K562 (cell line): ENCODE data around the gene VWA7. TPM values are rescaled to one million over a fixed set of nuclear protein-coding genes. Genes with fewer than 3 reads are reported as not detected.

Experiments
- ARID2 ChIP-seq: fragments of 450-650 bp; IDR thresholded peaks from 2 replicates; pipeline ENCODE4 v1.6.1; 2017; ENCODE audit warnings: antibody characterized with exemption, mild to moderate bottlenecking
- BRCA1 ChIP-seq, 2 experiments: fragments of 450-650 bp in 1 of 2; sonication (generic) in 1 of 2; formaldehyde crosslinking in 1 of 2; IDR thresholded peaks; 2 replicates each; pipeline versions ENCODE4 v1.5.0 to v1.6.1; 2017 to 2020; ENCODE audit warnings: mild to moderate bottlenecking in 1 of 2, missing genetic modification reagents in 1 of 2
- DPF2 ChIP-seq: fragments of 450-650 bp; IDR thresholded peaks from 2 replicates; pipeline ENCODE4 v1.6.1; 2016
- GABPB2 ChIP-seq: fragments of 250-450 bp; sonication (Bioruptor Pico); conservative IDR thresholded peaks from 2 replicates; pipeline ENCODE4 v1.5.1; 2021; ENCODE audit warnings: mild to moderate bottlenecking
- GTF2E2 ChIP-seq: fragments of 200-800 bp; sonication (Bioruptor generic); IDR thresholded peaks from 2 replicates; pipeline ENCODE4 v1.6.1; 2016; ENCODE audit warnings: missing genetic modification characterization, missing compliant biosample characterization
- HDAC6 ChIP-seq: IDR thresholded peaks from 2 replicates; pipeline ENCODE4 v1.6.1; 2012; ENCODE audit warnings: low read depth, mild to moderate bottlenecking, control low read depth, inconsistent platforms, low read length, moderate library complexity
- STAT5A ChIP-seq: IDR thresholded peaks from 2 replicates; pipeline ENCODE4 v1.6.1; 2012; ENCODE audit warnings: low read length, inconsistent platforms, borderline replicate concordance
- THRAP3 ChIP-seq: fragments of 450-650 bp; IDR thresholded peaks from 2 replicates; pipeline ENCODE4 v1.6.1; 2016; ENCODE audit warnings: mild to moderate bottlenecking, inconsistent platforms, borderline replicate concordance
- polyA plus RNA-seq, 8 experiments: library from polyadenylated mRNA; depleted of rRNA in 4 of 8; stranded (reverse) in 5 of 8; unstranded in 3 of 8; fragments of >200 nt; fragmentation: Nextera tagmentation in 2 of 8; fragmentation: Illumina TruSeq in 1 of 8; extraction: Ambion mirVana in 2 of 8; extraction: Trizol in 1 of 8; gene quantifications; 2 replicates each; pipeline versions ENCODE4 v1.2.1 to v1.2.3, GENCODE V29; 2011 to 2014; ENCODE audit warnings: inconsistent platforms in 1 of 8, missing spikeins in 1 of 8
- total RNA-seq, 7 experiments: library from RNA; depleted of rRNA in 6 of 7; stranded (reverse); fragments of >200 nt in 6 of 7; fragmentation: Illumina TruSeq in 2 of 7; extraction: Trizol in 2 of 7; gene quantifications; 2 replicates each; pipeline versions ENCODE4 v1.2.1 to v1.2.3, GENCODE V29; 2011 to 2021; ENCODE audit warnings: low replicate concordance in 1 of 7
- TF ChIP-seq, protein P1 (sequence below): sonication (generic); formaldehyde crosslinking; IDR thresholded peaks from 2 replicates; pipeline ENCODE4 v1.8.0; 2022; ENCODE audit warnings: mild to moderate bottlenecking, missing genetic modification reagents, borderline replicate concordance
- TF ChIP-seq, protein P2 (sequence below): fragments of 450-650 bp; formaldehyde crosslinking; IDR thresholded peaks from 2 replicates; pipeline ENCODE4 v1.4.0; 2020; ENCODE audit warnings: mild to moderate bottlenecking, moderate library complexity
- TF ChIP-seq, protein P3 (sequence below): fragments of 450-650 bp; formaldehyde crosslinking; IDR thresholded peaks from 2 replicates; pipeline ENCODE4 v1.4.0; 2020; ENCODE audit warnings: mild to moderate bottlenecking, mixed read lengths
- TF ChIP-seq, protein P4 (sequence below): fragments of 450-650 bp; IDR thresholded peaks from 2 replicates; pipeline ENCODE4 v1.6.1; 2016; ENCODE audit warnings: borderline replicate concordance
- TF ChIP-seq, protein P5 (sequence below): sonication (generic); formaldehyde crosslinking; IDR thresholded peaks from 2 replicates; pipeline ENCODE4 v1.9.0; 2022; ENCODE audit warnings: mild to moderate bottlenecking, missing genetic modification reagents
- TF ChIP-seq, protein P6 (sequence below): fragments of 450-650 bp; IDR thresholded peaks from 2 replicates; pipeline ENCODE4 v1.6.1; 2017; ENCODE audit warnings: antibody characterized with exemption

The VWA7 gene
- total and polyA plus RNA-seq, 9 of the 15 experiments (the other 6 are each of a cell fraction or from before 2014, with no cell fraction given), result 0.18 to 2.9 (median 0.95) TPM

DNA sequence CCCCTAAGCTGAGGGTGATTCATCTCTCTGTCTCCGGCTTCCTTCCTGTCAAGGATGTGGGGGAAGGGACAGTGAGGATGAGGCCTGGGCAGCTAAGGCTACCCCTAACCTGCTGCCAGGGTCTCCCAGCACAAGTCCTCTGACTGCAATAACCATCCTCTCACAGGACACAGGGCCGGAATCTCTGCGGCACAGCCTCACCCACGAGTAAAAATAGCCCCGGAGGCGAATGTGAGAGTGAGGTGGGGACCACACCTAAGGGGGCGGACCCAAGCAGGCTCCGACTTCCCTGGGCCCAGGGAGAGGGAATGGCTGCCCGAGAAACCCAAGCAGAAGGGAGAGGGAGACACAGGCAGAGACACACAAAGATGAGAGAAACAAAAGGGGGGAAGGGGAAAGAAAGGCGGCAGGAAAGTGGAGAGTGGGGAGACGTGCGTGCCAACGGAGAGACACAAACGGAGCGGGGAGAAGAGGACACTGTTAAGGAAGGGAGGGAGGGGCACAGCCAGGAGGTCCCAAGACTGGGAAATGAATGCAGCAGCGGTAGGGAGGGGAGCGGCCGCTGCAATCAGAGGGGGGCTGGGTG lies 42.2 kb downstream of the VWA7 start (continued):
- TF ChIP-seq, protein P1, sequence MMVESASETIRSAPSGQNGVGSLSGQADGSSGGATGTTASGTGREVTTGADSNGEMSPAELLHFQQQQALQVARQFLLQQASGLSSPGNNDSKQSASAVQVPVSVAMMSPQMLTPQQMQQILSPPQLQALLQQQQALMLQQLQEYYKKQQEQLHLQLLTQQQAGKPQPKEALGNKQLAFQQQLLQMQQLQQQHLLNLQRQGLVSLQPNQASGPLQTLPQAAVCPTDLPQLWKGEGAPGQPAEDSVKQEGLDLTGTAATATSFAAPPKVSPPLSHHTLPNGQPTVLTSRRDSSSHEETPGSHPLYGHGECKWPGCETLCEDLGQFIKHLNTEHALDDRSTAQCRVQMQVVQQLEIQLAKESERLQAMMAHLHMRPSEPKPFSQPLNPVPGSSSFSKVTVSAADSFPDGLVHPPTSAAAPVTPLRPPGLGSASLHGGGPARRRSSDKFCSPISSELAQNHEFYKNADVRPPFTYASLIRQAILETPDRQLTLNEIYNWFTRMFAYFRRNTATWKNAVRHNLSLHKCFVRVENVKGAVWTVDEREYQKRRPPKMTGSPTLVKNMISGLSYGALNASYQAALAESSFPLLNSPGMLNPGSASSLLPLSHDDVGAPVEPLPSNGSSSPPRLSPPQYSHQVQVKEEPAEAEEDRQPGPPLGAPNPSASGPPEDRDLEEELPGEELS (CRISPR knock-in tag), result no peak; the same call in 1 of the 2 replicates
- TF ChIP-seq, protein P2, sequence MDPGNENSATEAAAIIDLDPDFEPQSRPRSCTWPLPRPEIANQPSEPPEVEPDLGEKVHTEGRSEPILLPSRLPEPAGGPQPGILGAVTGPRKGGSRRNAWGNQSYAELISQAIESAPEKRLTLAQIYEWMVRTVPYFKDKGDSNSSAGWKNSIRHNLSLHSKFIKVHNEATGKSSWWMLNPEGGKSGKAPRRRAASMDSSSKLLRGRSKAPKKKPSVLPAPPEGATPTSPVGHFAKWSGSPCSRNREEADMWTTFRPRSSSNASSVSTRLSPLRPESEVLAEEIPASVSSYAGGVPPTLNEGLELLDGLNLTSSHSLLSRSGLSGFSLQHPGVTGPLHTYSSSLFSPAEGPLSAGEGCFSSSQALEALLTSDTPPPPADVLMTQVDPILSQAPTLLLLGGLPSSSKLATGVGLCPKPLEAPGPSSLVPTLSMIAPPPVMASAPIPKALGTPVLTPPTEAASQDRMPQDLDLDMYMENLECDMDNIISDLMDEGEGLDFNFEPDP (CRISPR knock-in tag), result no peak
- no peak for TF ChIP-seq DPF2
- TF ChIP-seq STAT5A, result peak; percentile 59; the same call in 1 of the 2 replicates
- TF ChIP-seq, protein P3, sequence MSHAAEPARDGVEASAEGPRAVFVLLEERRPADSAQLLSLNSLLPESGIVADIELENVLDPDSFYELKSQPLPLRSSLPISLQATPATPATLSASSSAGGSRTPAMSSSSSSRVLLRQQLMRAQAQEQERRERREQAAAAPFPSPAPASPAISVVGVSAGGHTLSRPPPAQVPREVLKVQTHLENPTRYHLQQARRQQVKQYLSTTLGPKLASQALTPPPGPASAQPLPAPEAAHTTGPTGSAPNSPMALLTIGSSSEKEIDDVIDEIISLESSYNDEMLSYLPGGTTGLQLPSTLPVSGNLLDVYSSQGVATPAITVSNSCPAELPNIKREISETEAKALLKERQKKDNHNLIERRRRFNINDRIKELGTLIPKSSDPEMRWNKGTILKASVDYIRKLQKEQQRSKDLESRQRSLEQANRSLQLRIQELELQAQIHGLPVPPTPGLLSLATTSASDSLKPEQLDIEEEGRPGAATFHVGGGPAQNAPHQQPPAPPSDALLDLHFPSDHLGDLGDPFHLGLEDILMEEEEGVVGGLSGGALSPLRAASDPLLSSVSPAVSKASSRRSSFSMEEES (CRISPR knock-in tag), result no peak
- TF ChIP-seq GTF2E2 (tag), result no peak
- TF ChIP-seq HDAC6, result no peak
- no peak for TF ChIP-seq THRAP3
- no peak for TF ChIP-seq GABPB2 (CRISPR knock-in tag)
- TF ChIP-seq, protein P4, sequence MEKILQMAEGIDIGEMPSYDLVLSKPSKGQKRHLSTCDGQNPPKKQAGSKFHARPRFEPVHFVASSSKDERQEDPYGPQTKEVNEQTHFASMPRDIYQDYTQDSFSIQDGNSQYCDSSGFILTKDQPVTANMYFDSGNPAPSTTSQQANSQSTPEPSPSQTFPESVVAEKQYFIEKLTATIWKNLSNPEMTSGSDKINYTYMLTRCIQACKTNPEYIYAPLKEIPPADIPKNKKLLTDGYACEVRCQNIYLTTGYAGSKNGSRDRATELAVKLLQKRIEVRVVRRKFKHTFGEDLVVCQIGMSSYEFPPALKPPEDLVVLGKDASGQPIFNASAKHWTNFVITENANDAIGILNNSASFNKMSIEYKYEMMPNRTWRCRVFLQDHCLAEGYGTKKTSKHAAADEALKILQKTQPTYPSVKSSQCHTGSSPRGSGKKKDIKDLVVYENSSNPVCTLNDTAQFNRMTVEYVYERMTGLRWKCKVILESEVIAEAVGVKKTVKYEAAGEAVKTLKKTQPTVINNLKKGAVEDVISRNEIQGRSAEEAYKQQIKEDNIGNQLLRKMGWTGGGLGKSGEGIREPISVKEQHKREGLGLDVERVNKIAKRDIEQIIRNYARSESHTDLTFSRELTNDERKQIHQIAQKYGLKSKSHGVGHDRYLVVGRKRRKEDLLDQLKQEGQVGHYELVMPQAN, result peak; percentile 94
- TF ChIP-seq, protein P5, sequence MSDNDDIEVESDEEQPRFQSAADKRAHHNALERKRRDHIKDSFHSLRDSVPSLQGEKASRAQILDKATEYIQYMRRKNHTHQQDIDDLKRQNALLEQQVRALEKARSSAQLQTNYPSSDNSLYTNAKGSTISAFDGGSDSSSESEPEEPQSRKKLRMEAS (CRISPR knock-in tag), result peak; percentile 59
- TF ChIP-seq ARID2, result peak; percentile 66; the same call in 1 of the 2 replicates
- TF ChIP-seq BRCA1 (IDR thresholded peaks at IDR 0.05), result no peak
- TF ChIP-seq BRCA1 (CRISPR knock-in tag; IDR thresholded peaks at IDR 0.05), result no peak
- TF ChIP-seq, protein P6, sequence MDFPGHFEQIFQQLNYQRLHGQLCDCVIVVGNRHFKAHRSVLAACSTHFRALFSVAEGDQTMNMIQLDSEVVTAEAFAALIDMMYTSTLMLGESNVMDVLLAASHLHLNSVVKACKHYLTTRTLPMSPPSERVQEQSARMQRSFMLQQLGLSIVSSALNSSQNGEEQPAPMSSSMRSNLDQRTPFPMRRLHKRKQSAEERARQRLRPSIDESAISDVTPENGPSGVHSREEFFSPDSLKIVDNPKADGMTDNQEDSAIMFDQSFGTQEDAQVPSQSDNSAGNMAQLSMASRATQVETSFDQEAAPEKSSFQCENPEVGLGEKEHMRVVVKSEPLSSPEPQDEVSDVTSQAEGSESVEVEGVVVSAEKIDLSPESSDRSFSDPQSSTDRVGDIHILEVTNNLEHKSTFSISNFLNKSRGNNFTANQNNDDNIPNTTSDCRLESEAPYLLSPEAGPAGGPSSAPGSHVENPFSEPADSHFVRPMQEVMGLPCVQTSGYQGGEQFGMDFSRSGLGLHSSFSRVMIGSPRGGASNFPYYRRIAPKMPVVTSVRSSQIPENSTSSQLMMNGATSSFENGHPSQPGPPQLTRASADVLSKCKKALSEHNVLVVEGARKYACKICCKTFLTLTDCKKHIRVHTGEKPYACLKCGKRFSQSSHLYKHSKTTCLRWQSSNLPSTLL, result no peak
